Activated CD8-positive, alpha-beta T cell treated with anti-CD3 and anti-CD28 coated beads for 36 hours (primary cell): Measurements from ENCODE around the gene ZMYND11. TPM values are rescaled to one million over a fixed set of nuclear protein-coding genes. Genes with fewer than 3 reads are reported as not detected.

Experiments used
- ATAC-seq: fragments of 200-7000 bp; cut with Tn5 transposase; one replicate; pipeline ENCODE4 v1.10.0; 2021; ENCODE audit warnings: mild to moderate bottlenecking, moderate library complexity
- CTCF ChIA-PET: fragments of 350-600 bp; sonication (Branson Sonifier 250); formaldehyde crosslinking; loops from one replicate; lab custom pipeline; 2021; ENCODE audit warnings: antibody characterized with exemption; lab: Charles Lee
- POLR2A ChIA-PET: fragments of 350-600 bp; sonication (Branson Sonifier 250); formaldehyde crosslinking; loops from one replicate; lab custom pipeline; 2021; ENCODE audit warnings: antibody characterized with exemption; lab: Charles Lee
- DNase-seq: peaks from one replicate; pipeline ENCODE4 v3.0.0-alpha.2; 2020
- H3K27ac Mint-ChIP-seq: one replicate; pipeline ENCODE4 v1.8.0; 2021; ENCODE audit warnings: mild to moderate bottlenecking, mixed read lengths
- H3K27me3 Mint-ChIP-seq: one replicate; pipeline ENCODE4 v1.8.0; 2021; ENCODE audit warnings: mixed read lengths
- H3K36me3 Mint-ChIP-seq: one replicate; pipeline ENCODE4 v1.8.0; 2021; ENCODE audit warnings: low read depth, mixed read lengths
- H3K4me1 Mint-ChIP-seq: one replicate; pipeline ENCODE4 v1.8.0; 2021; ENCODE audit warnings: low read depth, mixed read lengths
- H3K4me3 Mint-ChIP-seq: one replicate; pipeline ENCODE4 v1.8.0; 2021; ENCODE audit warnings: mild to moderate bottlenecking, moderate library complexity, mixed read lengths
- H3K9me3 Mint-ChIP-seq: one replicate; pipeline ENCODE4 v1.8.0; 2021; ENCODE audit warnings: mixed read lengths
- CTCF ChIP-seq: fragments of 200-600 bp; IDR thresholded peaks from one replicate; pipeline ENCODE4 v1.8.0; 2022; ENCODE audit warnings: antibody characterized with exemption, mild to moderate bottlenecking
- intact Hi-C: fragments of 100-400 bp; cut with micrococcal nuclease; formaldehyde crosslinking; loops from one replicate; pipeline ENCODE4 v1.10.0; 2022
- total RNA-seq, 2 experiments: library from RNA; stranded (reverse); gene quantifications; one replicate each; pipeline ENCODE4 v1.2.3, GENCODE V29; 2021

ZMYND11 gene
- total RNA-seq, 2 experiments from 2014 or later, result 14.9 to 16.8 TPM

GRCh38 chr10:278707-279106 is 143.5 kb downstream of the ZMYND11 start:
- no peak for TF ChIP-seq CTCF
- POLR2A ChIA-PET, result no interaction called here
- Mint-ChIP-seq H3K36me3 (no peaks in the 10 kb centered on the region), H3K4me1 (peaks cover 6% of the 10 kb centered on the region), H3K9me3 (no peaks in the 10 kb centered on the region), H3K27me3 (no peaks in the 10 kb centered on the region), H3K27ac (no peak overlapping the region), H3K4me3 (no peak overlapping the region)
- CTCF ChIA-PET, result no interaction called here
- ATAC-seq (no peak), DNase-seq (no peak)
- intact Hi-C loops, result no loop called here

GRCh38 chr10:279232-279631 is 144.0 kb downstream of the ZMYND11 start:
- Mint-ChIP-seq H3K27ac (no peak overlapping the region), H3K27me3 (no peaks in the 10 kb centered on the region), H3K36me3 (no peaks in the 10 kb centered on the region), H3K9me3 (no peaks in the 10 kb centered on the region), H3K4me3 (no peak overlapping the region), H3K4me1 (peaks cover 10% of the 10 kb centered on the region)
- POLR2A ChIA-PET, result no interaction called here
- no peak for DNase-seq
- no peak for ATAC-seq
- CTCF ChIA-PET, result no interaction called here
- no peak for TF ChIP-seq CTCF
- intact Hi-C loops, result no loop called here

- ATAC-seq (no peak), DNase-seq (no peak)
- H3K36me3 Mint-ChIP-seq, result no peaks in the 10 kb centered on the region
- POLR2A ChIA-PET, result no interaction called here
- H3K4me3 Mint-ChIP-seq, result no peak overlapping the region
- no peaks in the 10 kb centered on the region for H3K27me3 Mint-ChIP-seq
- H3K27ac Mint-ChIP-seq, result no peak overlapping the region
- no peaks in the 10 kb centered on the region for H3K9me3 Mint-ChIP-seq
- CTCF ChIA-PET, result no interaction called here
- intact Hi-C loops, result no loop called here
- TF ChIP-seq CTCF, result no peak
- peaks cover 13% of the 10 kb centered on the region for H3K4me1 Mint-ChIP-seq
Measured at GRCh38 chr10:279655-280054, 144.4 kb downstream of the ZMYND11 start.

- no peaks in the 10 kb centered on the region for H3K9me3 Mint-ChIP-seq
- H3K27me3 Mint-ChIP-seq, result no peaks in the 10 kb centered on the region
- H3K4me3 Mint-ChIP-seq, result no peak overlapping the region
- no peak overlapping the region for H3K27ac Mint-ChIP-seq
- ATAC-seq (no peak), DNase-seq (no peak)
- POLR2A ChIA-PET, result no interaction called here
- H3K36me3 Mint-ChIP-seq, result no peaks in the 10 kb centered on the region
- CTCF ChIA-PET, result no interaction called here
- intact Hi-C loops, result no loop called here
- TF ChIP-seq CTCF, result no peak
- H3K4me1 Mint-ChIP-seq, result peaks cover 13% of the 10 kb centered on the region
Measured at GRCh38 chr10:282294-283139, 147.3 kb downstream of the ZMYND11 start.

GRCh38 chr10:283140-283479 is 147.9 kb downstream of the ZMYND11 start:
- Mint-ChIP-seq H3K4me1 (peaks cover 13% of the 10 kb centered on the region), H3K27me3 (no peaks in the 10 kb centered on the region), H3K36me3 (no peaks in the 10 kb centered on the region), H3K27ac (no peak overlapping the region), H3K4me3 (no peak overlapping the region), H3K9me3 (no peaks in the 10 kb centered on the region)
- no peak for TF ChIP-seq CTCF
- intact Hi-C loops, result no loop called here
- DNase-seq (no peak), ATAC-seq (no peak)
- POLR2A ChIA-PET, result no interaction called here
- CTCF ChIA-PET, result no interaction called here
